ENCODE data around the gene EFHD1.

Gene EFHD1

DNA sequence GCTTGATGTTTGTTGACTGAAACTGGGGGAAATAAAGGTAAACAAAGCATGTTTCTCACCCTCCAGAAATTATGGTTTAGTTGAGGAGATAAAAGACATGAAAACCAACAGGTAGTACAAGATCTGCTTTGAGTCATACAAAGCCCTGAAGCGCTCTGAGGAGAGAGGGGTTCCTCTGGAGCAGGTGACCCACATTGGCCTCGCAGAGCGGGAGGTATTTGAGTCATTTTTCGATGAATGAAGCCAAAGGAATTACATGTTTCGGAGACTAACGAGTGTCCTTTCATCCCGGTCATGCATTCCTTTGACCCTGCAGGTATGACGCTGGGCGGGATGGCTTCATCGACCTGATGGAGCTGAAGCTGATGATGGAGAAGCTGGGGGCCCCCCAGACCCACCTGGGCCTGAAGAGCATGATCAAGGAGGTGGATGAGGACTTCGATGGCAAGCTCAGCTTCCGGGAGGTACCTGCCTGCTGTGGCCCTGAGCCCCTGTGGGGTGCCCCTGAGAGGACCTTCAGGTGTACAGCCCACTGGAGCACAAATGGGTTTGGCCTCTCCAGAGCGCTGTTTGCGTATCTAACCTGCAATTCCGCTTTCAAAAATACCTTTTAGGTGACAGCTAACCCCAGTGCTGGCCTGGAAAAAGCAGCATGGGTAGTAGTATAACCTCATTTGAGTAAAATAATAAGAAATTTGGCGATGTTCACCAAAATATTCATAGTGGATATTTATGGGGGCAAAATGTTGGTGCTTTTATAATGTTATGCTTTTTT is 29.3 kb downstream of the EFHD1 start:
- TF ChIP-seq, protein P1, sequence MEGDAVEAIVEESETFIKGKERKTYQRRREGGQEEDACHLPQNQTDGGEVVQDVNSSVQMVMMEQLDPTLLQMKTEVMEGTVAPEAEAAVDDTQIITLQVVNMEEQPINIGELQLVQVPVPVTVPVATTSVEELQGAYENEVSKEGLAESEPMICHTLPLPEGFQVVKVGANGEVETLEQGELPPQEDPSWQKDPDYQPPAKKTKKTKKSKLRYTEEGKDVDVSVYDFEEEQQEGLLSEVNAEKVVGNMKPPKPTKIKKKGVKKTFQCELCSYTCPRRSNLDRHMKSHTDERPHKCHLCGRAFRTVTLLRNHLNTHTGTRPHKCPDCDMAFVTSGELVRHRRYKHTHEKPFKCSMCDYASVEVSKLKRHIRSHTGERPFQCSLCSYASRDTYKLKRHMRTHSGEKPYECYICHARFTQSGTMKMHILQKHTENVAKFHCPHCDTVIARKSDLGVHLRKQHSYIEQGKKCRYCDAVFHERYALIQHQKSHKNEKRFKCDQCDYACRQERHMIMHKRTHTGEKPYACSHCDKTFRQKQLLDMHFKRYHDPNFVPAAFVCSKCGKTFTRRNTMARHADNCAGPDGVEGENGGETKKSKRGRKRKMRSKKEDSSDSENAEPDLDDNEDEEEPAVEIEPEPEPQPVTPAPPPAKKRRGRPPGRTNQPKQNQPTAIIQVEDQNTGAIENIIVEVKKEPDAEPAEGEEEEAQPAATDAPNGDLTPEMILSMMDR (IDR thresholded peaks at IDR 0.05; ENCODE audit: unreplicated experiment in 3 of 3): no peak
- Mint-ChIP-seq H3K9me3 (peaks cover 2% of the 10 kb centered on the region), H3K27ac (no peak overlapping the region), H3K4me3 (no peak overlapping the region), H3K4me1 (peaks cover under 1% of the 10 kb centered on the region), H3K36me3 (ENCODE audit: low read depth) (peaks cover 4% of the 10 kb centered on the region), H3K27me3 (ENCODE audit: low read depth) (peaks cover 9% of the 10 kb centered on the region)

DNA sequence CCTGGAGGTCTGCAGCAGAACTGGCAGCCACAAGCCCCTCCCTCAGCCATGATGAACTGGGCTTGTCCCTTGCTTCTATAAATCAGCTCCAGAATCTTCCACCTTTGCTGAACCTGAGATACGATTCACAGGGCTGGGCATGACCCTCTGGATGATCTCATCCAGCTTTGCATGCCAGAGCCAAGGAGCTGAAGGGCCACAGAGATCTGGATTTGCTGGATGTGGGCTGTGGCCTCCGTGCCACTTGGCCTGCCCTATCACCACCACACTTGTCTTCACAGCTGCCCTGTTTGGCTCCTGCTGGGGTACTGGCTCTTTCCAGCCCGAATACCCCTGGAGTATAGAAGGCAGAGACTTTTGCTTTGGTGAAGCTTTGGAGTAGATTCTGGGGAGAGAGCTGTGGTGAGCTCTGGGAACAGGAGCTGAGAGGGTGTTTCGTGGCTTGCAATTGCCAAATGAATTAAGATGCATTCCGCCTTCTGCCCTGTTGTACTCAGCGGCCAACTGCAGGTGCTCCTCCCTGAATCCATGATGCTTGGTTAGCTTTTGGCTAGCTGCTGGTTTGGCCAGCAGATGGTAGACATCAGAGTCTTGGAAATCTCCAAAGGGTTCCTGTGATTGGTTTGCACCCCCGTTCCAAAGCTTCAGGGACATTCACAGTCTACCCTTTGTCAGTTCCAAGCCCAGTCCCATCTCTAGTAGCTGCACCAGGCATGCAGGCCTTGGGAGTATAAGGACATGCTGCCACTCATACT is 32.8 kb downstream of the EFHD1 start:
- H3K4me1 Mint-ChIP-seq: peaks cover 10% of the 10 kb centered on the region
- TF ChIP-seq, protein P1 (IDR thresholded peaks at IDR 0.05; ENCODE audit: unreplicated experiment in 3 of 3): no peak
- H3K9me3 Mint-ChIP-seq: peaks cover under 1% of the 10 kb centered on the region
- H3K4me3 Mint-ChIP-seq: no peak overlapping the region
- H3K36me3 Mint-ChIP-seq (ENCODE audit: low read depth): peaks cover 5% of the 10 kb centered on the region
- peaks cover 1% of the 10 kb centered on the region for H3K27me3 Mint-ChIP-seq (ENCODE audit: low read depth)
- H3K27ac Mint-ChIP-seq: no peak overlapping the region

DNA sequence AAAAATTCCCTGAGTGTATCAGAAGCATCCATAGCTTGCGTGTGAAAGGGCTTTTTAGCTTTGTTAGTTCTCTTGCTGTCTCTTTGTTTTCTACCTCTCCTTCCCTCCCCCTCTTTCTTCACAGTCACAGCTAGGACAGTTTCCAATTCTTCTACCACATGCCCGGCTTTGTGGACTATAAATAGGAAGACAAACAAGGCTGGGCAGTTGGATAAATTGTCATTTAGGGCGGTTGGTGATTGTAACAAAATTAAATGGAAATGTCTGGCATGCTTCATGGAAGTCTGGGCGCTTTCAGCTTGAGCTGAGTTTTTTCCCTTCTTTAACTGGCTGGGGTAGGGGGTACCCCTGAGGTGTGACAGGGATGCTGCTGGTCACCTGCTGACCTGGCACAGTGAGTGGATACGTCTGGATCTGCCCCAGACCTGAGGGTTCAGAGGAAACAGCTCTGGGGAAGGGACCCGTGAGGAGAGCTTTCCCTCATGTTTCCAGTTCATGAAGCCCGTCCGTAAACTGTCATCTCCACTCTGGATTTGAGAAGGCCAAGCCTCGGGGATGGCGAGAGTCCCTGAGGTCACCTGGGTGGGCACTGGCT is 34.7 kb downstream of the EFHD1 start:
- H3K27me3 Mint-ChIP-seq (ENCODE audit: low read depth): no peaks in the 10 kb centered on the region
- H3K4me3 Mint-ChIP-seq: no peak overlapping the region

DNA sequence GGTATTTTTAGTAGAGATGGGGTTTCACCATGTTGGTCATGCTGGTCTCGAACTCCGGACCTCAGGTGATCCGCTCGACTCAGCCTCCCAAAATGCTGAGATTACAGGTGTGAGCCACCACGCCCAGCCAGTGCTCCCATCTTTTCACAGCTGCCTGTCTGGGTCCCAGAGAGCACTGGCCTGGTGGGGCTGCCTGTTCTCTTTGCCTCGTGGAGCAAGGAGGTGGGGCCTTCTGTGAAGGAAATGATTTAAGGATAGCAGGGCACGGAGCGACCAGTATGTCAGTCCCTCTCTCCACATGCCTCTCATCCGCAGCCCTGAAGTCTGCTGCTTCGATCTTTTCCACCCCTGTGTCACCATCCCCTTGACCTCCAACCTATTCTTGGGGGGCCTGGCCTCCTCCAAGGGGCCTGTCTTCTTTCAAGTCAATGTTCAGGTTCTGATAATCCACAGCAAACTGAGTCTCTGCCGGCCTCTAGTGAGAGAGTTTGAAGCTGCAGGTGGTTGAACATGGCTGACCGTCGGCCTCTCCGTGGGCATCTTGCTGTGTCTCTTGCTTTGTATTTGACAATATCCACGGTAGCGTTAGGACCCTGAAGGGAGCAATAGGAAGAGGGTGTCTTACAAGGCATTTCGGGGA is 35.5 kb downstream of the EFHD1 start:
- Mint-ChIP-seq H3K4me1 (peaks cover 10% of the 10 kb centered on the region), H3K27me3 (ENCODE audit: low read depth) (no peaks in the 10 kb centered on the region), H3K4me3 (no peak overlapping the region), H3K27ac (peak overlapping the region in 2 of 3 experiments; percentile 24 to 33), H3K36me3 (ENCODE audit: low read depth) (peaks cover 7% of the 10 kb centered on the region), H3K9me3 (no peaks in the 10 kb centered on the region)
- TF ChIP-seq, protein P1 (IDR thresholded peaks at IDR 0.05; ENCODE audit: unreplicated experiment in 3 of 3): peak in 2 of 3 experiments; percentile 41 to 46

More for the DNA sequence above, 34.7 kb downstream of the EFHD1 start:
- Mint-ChIP-seq H3K4me1 (peaks cover 10% of the 10 kb centered on the region), H3K27ac (peak overlapping the region in 1 of 3 experiments; percentile 5), H3K36me3 (ENCODE audit: low read depth) (peaks cover 4% of the 10 kb centered on the region), H3K9me3 (no peaks in the 10 kb centered on the region)
- TF ChIP-seq, protein P1 (IDR thresholded peaks at IDR 0.05; ENCODE audit: unreplicated experiment in 3 of 3): no peak

DNA sequence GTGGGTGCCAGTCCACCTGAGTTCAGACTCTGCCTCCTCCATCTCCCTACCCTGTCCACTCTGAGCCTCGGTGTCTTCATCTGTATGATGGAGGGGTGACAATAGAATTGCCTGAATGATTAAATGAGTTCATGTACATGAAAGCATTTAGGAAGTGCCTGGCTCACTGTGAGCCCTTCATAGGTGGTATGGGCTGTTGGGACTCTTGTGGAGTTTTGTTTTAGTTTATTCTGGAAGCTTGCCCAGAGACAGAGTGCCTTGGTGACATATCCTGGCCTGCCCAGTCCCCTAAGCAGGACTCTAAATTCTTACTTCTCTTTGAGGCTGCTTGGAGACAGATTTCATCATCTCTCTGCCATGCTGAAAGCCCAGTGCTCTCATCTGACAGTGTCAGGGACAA is 39.2 kb downstream of the EFHD1 start:
- peaks cover 10% of the 10 kb centered on the region for H3K4me1 Mint-ChIP-seq
- no peak overlapping the region for H3K27ac Mint-ChIP-seq
- no peaks in the 10 kb centered on the region for H3K9me3 Mint-ChIP-seq
- peaks cover 11% of the 10 kb centered on the region for H3K36me3 Mint-ChIP-seq (ENCODE audit: low read depth)
- no peak overlapping the region for H3K4me3 Mint-ChIP-seq
- TF ChIP-seq, protein P1 (IDR thresholded peaks at IDR 0.05; ENCODE audit: unreplicated experiment in 3 of 3): no peak
- H3K27me3 Mint-ChIP-seq (ENCODE audit: low read depth): no peaks in the 10 kb centered on the region

All from nephron (organoid).